PFSK-1 (cell line): ENCODE results near the gene STIM2.

ENCODE experiments used
- FOXP2 ChIP-seq: optimal IDR thresholded peaks from 2 replicates; pipeline ENCODE3; 2011; ENCODE audit warnings: borderline replicate concordance, control low read depth, inconsistent platforms; ENCODE audit not compliant: insufficient read depth; ENCODE audit errors: extremely low read length, extremely low read depth
- POLR2AphosphoS5 ChIP-seq: IDR thresholded peaks from 2 replicates; pipeline ENCODE4 v1.6.1; 2012; ENCODE audit warnings: low read depth, mild to moderate bottlenecking, control low read depth, low read length, moderate library complexity
- SIN3A ChIP-seq: IDR thresholded peaks from 2 replicates; pipeline ENCODE4 v1.6.1; 2012; ENCODE audit warnings: mild to moderate bottlenecking, low read length, moderate library complexity, borderline replicate concordance; ENCODE audit not compliant: insufficient read depth
- TAF1 ChIP-seq: IDR thresholded peaks from 2 replicates; pipeline ENCODE4 v1.6.1; 2012; ENCODE audit warnings: low read length, control low read depth, borderline replicate concordance; ENCODE audit not compliant: insufficient read depth
- TF ChIP-seq, protein P1 (sequence below), 2 experiments: IDR thresholded peaks; 2 replicates each; pipeline versions ENCODE4 v1.6.1 to v1.8.0; 2011 to 2012; ENCODE audit warnings: low read depth in 2 of 2, low read length in 2 of 2, control low read depth in 1 of 2, inconsistent platforms in 1 of 2, mild to moderate bottlenecking in 1 of 2, moderate library complexity in 1 of 2; ENCODE audit not compliant: insufficient read depth in 1 of 2

The STIM2 gene

DNA sequence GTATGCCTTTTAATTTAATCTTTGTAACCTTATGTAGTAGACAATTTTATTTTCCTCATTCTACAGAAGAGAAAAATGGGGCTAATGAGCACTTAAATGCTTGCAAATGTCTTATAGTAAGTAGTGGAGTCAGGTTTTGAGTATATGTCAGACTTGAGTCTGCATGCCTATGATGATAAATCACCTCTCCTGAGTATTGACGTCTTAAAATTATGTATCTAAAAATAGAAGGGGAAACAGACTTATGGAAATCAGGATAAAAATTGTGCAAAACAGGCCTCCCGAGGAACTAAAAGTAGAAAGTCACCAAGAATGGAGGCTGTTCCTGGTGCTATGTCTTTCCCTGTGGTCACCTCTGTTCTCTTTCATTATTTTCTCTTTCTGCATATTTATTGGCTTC is 92.7 kb downstream of the STIM2 start:
- TF ChIP-seq POLR2AphosphoS5: no peak
- TF ChIP-seq TAF1: no peak
- no peak for TF ChIP-seq FOXP2
- TF ChIP-seq, protein P1, sequence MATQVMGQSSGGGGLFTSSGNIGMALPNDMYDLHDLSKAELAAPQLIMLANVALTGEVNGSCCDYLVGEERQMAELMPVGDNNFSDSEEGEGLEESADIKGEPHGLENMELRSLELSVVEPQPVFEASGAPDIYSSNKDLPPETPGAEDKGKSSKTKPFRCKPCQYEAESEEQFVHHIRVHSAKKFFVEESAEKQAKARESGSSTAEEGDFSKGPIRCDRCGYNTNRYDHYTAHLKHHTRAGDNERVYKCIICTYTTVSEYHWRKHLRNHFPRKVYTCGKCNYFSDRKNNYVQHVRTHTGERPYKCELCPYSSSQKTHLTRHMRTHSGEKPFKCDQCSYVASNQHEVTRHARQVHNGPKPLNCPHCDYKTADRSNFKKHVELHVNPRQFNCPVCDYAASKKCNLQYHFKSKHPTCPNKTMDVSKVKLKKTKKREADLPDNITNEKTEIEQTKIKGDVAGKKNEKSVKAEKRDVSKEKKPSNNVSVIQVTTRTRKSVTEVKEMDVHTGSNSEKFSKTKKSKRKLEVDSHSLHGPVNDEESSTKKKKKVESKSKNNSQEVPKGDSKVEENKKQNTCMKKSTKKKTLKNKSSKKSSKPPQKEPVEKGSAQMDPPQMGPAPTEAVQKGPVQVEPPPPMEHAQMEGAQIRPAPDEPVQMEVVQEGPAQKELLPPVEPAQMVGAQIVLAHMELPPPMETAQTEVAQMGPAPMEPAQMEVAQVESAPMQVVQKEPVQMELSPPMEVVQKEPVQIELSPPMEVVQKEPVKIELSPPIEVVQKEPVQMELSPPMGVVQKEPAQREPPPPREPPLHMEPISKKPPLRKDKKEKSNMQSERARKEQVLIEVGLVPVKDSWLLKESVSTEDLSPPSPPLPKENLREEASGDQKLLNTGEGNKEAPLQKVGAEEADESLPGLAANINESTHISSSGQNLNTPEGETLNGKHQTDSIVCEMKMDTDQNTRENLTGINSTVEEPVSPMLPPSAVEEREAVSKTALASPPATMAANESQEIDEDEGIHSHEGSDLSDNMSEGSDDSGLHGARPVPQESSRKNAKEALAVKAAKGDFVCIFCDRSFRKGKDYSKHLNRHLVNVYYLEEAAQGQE (IDR thresholded peaks at IDR 0.05; ENCODE audit: insufficient read depth in 1 of 2, low read depth in 2 of 2, low read length in 2 of 2): no peak
- TF ChIP-seq SIN3A: no peak

DNA sequence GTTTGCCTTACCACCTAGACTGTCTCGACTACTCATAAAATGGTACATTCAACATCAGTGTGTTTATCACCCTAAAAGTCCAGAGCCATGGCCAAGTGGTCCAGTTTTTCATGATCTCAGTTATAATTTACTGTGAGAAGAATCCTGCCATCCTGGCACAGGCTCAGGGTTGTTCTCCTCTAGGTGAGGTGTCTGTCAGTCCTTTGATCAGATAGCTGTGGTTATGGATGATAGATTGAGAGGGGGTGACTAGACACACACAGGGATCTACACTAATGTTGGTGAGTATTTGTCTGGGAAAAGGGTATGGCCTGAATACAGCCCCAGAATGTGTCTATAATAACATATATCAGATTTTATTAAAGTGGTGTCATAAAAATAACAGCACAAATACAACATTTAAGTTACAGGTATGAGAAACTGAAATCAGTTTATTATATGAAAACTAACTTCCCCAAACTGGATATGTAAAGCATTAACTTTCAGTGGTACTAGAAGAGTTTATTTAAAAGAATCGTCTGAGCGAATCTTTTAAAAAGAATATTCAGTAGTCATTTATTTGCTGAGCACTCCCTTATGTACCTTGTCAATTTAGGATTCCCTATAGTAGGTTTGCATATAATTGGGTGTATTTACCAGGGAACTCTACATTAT is 93.3 kb downstream of the STIM2 start:
- TF ChIP-seq FOXP2 (no peak), POLR2AphosphoS5 (no peak), SIN3A (no peak), TAF1 (no peak)
- TF ChIP-seq, protein P1 (IDR thresholded peaks at IDR 0.05; ENCODE audit: insufficient read depth in 1 of 2, low read depth in 2 of 2, low read length in 2 of 2): no peak

GRCh38 chr4:26955241-26955640 is 94.6 kb downstream of the STIM2 start:
- no peak for TF ChIP-seq POLR2AphosphoS5
- TF ChIP-seq TAF1: no peak
- TF ChIP-seq, protein P1 (IDR thresholded peaks at IDR 0.05; ENCODE audit: insufficient read depth in 1 of 2, low read depth in 2 of 2, low read length in 2 of 2): no peak
- no peak for TF ChIP-seq FOXP2
- TF ChIP-seq SIN3A: no peak

DNA sequence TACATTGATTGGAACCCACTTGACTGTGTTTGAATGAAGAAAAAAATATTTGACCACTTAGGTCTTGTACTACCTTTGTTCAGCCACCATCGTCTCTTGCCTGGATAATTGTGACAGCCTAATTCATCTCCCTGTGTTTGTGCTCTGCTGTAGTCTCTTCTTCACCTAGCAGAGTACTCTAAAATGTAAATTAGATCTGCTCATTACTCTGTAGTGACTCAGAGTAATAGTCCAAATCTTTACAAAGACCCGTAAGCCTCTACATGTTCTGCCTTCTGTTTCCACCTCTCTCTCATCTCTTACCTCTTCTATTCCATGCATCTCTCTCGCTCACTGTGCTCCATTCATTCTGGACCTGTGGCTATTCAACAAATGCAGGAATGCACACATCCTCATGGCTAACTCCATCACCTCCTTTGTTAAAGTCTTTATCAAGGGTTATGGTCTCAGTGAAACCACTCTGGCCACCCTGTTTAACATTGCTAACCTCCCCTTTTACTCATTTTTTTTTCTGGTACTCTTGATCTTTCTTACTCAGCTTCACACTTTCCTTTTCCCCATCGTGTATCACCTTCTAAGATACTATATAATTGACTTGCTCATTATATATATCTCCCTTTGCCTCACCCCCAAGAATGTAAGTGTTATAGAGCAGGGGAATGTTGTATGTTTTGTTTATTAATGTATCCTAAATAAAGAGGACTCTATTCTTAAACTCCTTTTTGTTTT is 98.4 kb downstream of the STIM2 start:
- TF ChIP-seq TAF1 (no peak), FOXP2 (no peak), POLR2AphosphoS5 (no peak), SIN3A (no peak)
- TF ChIP-seq, protein P1 (IDR thresholded peaks at IDR 0.05; ENCODE audit: insufficient read depth in 1 of 2, low read depth in 2 of 2, low read length in 2 of 2): no peak
